Measurements from ENCODE around the gene UGGT2. TPM values are rescaled to one million over a fixed set of nuclear protein-coding genes. Genes with fewer than 3 reads are reported as not detected.
"Not testable (repeated sequence)": the region's sequence is repeated elsewhere in the genome, so short reads cannot be mapped to it uniquely, and the experiment has no call there.

Gene UGGT2
- polyA plus RNA-seq, 1 donor = 55.4 TPM

DNA sequence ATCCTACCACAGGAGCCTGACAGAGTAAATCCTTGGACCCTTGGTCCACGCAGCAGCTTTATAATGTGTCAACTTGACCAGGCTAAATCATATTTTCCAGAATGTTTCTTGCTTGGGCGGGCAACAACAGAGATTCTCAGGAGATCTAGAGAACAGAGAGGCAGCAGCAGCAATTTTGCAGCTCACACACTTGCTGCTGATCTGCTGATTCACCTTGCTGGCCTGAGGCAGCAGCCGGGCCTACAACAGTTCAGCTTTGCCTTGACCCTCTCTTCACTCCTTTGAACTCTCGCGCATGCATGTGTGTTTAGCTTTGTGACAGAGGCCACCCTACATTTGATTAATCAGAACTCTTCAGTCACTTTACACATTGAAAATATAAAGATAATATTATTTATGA, 159.3 kb downstream of the UGGT2 start:
- no peak for DNase-seq

DNA sequence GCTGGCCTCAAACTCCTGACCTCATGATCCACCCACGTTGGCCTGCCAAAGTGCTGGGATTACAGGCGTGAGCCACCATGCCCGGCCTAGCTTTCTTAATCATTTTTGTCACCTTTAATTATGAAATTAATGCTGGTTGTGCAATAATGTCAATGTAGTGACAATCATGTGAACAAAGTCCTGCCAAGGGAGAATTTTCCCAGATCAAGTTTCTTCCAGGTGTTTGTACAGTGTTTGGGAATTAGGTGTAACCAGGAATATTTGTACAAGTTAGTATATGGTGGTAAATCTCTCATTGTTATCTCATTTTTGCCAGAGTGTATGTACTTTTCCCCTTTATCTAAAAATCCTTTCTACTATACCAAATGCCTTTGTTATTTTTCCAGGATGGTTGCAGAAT, 171.1 kb downstream of the UGGT2 start:
- no peak for DNase-seq

DNA sequence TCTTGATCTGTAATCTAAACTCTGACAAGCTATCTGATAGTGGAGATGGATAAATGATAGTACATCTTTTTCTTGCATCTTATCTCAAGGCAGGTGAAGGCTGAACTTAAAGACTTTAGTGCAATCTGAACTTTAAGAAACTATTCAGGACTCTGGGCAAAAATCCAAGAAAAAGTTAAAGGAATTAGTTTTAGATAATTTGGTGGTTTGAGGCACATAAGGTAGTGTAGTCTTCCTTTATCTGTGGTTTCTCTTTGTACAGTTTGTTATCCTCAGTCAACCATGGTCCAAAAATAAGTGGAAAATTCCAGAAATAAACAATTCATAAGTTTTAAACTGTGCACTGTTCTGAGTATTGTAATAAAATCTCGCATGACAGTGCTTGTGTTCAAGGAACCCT, 172.9 kb downstream of the UGGT2 start:
- no peak for DNase-seq

DNA sequence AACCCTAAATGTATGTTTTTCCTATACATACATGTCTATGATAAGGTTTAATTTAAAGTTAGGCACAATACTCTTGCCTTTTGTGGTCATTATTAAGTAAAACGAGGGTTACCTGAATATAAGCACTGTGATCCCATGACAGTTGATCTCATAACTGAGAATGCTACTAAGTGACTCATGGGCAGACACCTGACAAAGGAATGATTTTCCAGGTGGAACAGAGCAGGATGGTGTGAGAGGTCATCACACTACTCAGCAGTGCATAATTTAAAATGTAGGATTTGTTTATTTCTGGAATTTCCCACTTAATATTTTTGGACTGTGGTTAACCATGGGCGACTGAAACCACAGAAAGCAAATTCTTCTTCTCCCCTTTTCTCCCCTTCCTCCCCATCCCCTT, 178.9 kb downstream of the UGGT2 start:
- no peak for DNase-seq

DNA sequence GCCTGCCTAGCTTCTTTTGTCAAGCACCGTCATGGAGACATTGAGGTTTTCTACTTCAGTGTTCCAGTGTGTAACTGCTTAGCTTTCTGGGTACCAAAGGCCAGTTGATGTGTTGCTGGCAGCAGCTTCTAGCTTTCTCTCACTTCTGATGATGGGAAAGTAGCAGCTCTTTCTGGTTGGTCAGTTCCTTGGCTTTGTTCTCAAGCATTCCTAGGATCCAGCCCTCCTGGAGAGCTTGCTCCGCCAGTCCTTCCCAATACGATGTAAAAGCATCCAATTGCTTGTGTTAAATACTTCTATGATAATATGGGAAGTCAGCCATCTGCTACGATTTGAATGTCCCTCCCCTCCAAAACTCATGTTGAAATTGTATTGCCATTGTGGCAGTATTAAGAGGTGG, 182.8 kb downstream of the UGGT2 start:
- DNase-seq = no peak

DNA sequence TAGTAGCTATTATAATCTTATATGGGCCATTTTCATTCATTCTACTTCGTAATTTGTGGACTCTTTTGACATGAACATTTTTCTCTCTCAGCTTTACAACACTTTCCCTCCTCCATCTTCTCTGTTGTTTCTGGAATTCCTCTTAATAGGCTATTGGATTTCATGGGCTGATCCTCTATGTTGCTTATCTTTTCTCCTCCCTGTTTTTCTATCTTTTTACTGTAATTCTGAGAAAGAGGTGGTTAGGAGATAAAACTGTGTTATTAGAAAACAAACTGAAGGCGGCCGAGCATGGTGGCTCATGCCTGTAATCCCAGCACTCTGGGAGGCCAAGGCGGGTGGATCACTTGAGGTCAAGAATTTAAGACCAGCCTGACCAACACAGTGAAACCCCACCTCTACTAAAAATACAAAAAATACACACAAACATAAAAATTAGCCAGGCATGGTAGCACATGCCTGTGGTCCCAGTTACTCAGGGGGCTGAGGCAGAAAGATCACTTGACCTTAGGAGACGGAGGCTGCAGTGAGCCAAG, 188.1 kb downstream of the UGGT2 start:
- DNase-seq = peak; percentile 14

DNA sequence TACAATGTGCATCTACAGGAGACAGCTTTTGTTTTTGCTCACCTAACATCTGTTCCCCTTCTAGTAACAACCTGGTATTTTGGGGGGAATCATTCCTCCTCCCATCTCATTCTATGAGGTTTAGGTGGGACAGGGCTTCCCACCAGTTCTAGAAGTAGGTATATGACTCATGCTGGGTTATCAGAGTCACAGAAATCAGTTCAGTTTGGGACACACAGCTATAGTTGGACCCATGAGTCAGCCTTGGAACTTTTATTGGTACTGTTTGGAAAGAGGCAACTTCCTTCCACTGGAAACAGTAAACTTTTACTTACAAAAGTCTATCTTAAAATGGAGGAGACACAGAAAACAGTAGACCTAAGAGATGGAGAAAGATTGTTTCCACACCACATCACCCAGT, 190.8 kb downstream of the UGGT2 start:
- no peak for DNase-seq

DNA sequence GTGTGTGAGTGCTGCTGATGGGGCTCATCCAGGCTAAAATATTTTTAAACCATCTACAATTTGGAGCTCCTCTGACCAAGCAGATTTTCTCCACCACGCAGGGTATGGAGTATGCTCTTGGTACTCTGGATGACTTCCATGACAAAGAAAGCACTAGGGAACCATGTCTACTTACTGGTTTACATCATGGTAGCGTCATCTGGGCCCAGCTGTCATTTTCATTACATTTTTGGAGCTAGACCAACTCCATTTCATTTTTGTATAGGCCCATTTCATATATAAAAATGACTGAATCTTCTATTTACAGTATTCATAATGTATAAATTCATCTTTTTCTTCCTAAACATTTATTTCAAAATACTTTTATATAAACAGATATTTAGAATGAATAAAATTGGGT, 191.9 kb downstream of the UGGT2 start:
- DNase-seq = no peak

DNA sequence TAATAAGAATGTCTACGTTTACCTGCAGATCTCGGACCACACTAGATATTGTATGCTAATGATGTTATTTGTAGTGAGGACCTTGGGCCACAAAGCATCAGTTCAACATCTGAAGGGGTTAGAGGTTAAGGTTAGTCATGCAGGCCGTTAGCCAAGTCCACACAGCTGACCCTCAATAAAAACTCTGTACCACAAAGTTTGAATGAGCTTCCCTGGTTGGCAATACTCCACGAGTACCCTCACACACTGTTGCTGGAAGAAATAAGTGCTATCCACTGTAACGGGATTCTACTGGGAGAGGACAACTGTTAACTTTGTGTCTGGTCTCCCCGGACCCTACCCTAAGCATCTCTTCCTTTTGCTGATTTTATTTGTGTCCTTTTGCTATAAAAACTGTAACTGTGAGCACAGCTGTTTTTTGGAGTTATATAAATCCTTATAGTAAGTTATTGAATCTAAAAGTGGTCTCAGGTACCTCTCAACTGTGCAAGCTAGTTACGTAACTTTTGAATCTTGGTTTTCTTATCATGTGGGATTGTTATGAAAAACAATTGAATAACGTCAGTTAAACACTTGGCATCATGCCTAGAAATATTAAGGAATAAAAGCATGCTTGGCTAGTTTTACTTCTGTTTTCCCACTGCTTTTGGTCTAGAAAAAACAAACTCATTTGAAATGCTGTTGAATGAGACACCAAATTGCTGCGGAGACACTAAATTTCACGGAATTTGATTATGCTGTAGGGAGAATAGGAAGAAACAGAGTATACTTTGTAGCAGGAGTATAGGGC, 194.7 kb downstream of the UGGT2 start:
- peak; percentile 17 for DNase-seq

DNA sequence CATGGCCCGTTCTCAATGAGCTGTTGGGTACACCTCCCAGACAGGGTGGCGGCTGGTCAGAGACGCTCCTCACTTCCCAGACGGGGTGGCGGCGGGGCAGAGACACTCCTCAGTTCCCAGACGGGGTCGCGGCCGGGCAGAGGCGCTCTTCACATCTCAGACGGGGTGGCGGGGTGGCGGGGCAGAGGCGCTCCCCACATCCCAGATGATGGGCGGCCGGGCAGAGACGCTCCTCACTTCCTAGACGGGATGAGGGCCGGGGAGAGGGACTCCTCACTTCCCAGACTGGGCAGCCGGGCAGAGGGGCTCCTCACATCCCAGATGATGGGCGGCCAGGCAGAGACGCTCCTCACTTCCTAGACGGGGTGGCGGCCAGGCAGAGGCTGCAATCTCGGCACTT, 207.5 kb downstream of the UGGT2 start:
- DNase-seq = not testable (repeated sequence)

DNA sequence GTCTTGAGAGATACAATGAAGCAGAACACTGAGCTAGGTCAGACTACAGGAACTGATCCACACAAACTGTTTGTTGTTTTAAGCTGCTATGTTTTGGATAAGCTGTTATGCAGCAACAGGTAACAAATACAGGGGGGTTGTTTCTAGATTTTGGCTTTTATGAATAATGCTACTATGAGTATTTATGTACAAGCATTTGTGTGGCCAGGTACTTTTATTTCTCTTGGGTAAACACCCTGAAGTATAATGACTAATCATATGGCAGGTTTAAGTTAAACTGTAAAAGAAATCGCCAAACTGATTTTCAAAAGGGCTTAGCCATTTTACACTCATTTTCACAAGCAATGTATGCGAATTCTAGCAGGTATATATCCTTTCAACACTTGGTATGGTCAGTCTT, 210.3 kb downstream of the UGGT2 start:
- DNase-seq = no peak

DNA sequence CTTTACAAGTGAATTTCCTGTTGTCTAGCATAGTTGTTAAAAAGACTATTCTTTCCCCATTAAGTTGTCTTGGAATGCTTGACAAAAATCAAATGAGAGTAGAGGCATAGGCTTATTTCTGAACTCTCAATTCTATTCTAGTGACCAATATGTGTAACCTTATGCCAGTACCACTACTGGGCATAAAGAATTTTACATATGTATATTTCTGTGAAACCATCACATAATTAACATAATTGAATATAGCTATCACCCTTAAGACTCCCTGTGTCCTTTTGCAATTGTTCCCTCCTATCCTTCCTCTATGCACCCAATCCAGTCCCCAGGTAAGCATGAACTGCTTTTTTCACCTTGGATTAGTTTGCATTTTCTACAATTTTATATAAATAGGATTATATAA, 211.3 kb downstream of the UGGT2 start:
- no peak for DNase-seq

DNA sequence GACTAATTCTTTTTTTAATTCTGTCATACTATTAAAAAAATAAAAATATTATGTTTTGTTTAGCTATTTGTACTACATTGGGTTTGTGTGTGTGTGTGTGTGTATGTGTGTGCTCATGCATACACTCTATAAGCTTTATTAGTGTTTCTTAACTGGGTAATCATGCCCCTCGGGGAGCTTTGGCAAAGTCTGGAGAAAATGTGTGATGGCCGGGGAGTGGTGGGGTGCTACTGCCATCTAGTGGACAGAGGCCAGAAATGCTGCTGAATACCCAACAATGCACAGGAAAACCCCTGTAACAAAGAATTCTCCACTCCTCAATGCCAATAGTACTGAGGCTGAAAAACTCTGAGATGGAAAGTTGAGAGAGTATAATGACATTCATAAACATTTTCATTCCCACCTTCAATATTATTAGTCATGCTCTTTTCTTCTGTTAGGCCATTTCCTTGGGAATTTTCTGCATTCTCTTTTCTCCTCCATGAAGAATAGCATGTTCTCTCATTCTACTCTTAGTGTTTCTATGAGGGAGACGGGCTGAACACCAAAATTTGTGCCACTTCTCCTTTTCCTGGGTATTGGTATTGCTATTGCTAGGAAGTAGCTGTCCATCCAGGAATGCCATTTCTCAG, 219.0 kb downstream of the UGGT2 start:
- peak; percentile 80 for DNase-seq

DNA sequence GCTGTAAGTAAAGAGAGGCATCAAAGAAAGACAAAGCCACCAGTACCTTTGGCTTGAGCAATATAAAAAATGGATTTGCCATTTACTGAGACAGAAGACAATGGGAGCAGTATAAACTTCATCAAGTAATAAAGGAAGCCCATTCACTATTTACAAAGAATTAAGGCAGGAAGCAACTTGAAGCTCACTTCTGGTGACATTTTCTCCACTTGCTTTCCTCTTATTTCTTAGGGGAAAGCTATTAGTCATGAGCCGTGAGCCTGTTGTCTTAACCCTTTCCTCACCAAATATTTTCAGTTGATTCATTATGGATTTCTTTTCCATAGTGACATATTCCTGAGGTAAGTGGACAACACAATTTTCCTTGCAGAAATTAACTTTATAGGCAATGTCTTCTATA, 219.5 kb downstream of the UGGT2 start:
- no peak for DNase-seq

DNA sequence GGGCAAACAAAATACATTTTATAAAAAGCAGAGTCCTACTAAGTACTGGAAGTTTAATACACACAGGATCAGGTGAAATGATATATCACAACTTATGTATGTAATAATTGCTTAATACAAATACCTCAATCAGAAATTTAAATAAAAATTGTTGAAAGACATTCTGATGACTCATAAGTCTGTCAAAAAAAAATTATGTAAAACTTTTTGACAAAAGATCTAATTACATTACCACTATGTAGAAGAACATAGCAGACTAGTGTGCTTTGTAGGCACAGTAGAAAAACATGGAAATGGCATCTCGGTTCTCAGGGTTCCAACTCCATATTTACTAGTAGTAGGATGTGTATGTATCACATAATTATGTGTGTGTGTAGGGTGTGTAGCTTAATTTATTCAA, 220.1 kb downstream of the UGGT2 start:
- DNase-seq = no peak

DNA sequence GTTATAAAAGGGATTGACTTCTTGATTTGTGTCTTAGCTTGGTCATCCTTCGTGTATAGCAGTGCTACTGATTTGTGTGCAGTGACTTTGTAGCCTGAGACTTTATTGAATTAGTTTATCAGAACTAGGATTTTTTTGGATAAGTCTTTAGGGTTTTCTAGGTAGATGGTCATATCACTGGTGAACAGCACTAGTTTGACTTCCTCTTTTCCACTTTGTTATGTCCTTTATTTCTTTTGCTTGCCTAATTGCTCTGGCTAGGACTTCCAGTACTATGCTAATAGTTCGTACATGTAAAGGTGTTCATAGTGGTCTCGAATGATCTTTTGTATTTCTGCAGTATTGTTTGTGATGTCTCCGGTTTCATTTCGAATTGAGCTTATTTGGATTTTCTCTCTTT, 230.9 kb downstream of the UGGT2 start:
- no peak for DNase-seq

DNA sequence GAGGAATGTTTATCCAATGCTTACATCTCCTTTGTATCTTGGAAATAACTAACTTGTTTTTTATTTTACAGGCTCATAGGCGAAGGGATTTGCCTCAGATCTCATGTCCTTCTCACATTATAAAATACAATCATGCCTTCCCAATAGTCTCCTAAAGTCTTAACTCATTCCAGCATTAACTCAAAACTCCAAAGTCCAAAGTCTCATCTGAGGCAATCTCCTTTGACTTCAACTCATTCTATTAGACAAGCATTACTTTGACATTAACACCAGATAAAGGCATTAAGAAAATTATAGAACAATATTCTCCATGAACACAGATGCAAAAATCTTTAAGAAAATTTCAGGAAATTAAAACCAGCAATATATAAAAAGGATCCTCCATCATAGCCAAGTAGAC, 238.7 kb downstream of the UGGT2 start:
- DNase-seq = no peak

DNA sequence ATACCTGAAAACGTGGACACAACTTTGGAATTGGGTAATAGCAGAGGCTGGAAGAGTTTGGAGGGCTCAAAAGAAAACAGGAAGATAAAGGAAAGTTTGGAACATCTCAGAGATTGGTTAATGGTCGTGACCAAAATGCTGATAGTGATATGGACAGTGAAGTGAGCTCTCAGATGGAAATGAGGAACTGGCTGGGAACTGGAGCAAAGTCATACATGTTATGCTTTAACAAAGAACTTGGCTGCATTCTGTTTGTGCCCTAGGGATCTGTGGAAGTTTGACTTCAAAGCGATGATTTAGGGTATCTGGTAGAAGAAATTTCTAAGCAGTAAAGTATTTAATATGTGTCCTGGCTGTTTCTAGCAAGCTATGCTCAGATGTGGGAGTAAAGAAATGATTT, 240.1 kb downstream of the UGGT2 start:
- DNase-seq = no peak

DNA sequence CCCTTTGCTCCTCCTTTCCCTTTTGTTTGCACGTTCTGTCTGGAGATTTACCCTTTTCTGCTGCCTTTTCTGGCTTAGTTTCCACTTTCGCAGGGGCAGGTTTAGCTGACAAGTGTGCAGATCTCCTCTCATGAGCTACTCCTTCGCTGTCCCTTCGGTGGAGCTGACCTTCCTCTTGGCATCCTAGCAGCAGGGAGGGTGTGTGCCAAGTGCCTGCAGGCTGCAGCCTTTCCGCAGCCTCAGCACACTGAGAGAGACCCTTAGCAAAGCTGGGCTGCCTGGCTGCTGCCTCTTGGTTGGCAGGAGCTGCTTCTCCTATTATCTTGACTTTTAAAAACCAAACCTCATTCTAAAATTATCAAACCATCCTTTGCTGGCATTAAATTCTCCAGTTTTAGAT, 243.8 kb downstream of the UGGT2 start:
- no peak for DNase-seq

DNA sequence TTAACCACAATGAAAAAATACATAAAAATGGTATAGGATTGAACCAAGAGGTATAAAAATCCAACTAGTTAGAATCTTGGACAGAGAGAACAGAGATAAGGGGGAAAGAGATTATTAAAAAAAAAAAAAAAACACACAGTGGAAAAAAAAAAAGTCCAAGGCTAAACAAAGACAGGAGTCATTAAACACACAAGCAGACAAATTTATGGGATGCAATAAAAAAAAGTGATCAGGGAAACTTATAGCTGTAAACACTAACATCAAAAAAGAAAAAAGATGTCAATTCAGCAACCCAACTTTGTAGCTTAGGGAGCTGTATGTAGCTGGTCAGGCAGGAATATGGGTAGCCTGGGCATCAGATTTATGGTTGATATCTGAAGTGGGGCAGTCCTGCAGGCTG, 247.3 kb downstream of the UGGT2 start:
- peak; percentile 36 for DNase-seq

DNA sequence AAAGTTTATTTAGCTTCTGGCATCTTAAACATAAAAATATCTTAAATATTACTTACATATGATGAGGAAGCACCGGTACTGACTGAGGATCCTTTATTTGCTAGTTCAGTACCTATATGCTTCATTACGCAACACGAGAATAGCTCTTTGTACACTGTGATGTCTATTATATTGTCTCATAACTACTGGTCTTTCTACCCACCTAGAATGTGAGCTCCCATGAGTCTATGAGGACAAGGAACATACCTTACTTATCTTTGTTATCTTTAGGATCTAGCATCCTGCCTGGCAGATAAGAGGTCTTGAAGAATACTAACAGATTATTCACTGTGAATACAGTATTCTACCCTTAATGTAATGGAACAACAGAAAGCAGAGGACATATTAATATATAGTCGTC, 251.4 kb downstream of the UGGT2 start:
- no peak for DNase-seq

DNA sequence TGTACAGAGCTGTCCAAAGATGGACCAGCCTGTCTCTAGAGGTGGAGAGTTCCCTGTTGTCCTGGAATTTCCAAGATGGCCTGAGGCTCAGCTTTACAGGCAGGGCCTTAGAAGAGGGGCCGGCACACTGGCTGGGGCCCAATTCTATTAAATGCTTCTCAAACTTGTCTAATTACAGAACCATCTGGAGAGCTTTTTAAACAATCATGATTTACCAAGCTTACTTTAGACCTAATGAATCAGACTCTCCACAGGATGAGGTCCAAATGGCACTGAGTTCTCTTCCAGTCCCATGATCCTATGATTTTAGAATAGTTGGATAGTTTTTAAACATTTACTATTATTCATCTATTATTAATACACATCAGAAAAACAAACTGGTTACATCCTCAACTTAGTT, 252.8 kb downstream of the UGGT2 start:
- no peak for DNase-seq

DNA sequence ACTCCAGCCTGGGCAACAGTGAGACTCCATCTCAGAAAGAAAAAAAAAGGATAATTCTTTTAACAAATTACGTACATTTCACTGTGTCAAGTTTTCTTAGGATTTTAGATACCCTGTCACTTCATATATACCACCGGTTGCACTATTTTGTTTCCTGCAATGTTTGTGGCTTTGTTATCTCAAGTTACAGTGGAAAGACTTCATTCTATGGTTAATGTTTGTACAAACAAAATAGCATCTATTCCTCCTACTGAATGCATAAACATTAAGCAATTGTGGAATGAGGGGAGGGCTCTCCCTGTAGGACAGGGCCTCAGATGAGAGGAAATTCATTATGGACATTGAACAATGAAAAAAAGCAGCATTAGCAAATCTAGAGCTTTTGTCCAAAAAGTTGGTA, 256.2 kb downstream of the UGGT2 start:
- no peak for DNase-seq

DNA sequence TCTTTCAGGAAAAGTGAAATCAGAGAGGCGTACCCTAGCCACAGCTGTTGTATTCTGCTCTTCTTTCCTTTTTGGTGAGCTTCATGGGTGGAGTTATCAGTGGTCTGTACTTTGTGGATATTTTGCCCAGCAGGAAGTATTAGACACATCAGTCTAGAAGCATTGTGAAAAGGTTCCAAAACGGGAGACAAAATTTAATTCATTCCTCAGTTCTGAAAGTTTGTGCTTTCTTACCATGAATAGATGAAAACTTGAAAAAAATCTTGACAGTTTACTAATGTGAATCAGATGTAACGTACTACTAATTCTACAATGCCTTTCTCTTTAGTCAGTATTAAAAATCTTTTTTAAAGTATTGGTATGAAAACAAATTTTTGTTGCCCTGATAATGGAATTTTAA, 259.4 kb downstream of the UGGT2 start:
- DNase-seq = no peak
